ENCODE data around the gene IRF3.

DNA sequence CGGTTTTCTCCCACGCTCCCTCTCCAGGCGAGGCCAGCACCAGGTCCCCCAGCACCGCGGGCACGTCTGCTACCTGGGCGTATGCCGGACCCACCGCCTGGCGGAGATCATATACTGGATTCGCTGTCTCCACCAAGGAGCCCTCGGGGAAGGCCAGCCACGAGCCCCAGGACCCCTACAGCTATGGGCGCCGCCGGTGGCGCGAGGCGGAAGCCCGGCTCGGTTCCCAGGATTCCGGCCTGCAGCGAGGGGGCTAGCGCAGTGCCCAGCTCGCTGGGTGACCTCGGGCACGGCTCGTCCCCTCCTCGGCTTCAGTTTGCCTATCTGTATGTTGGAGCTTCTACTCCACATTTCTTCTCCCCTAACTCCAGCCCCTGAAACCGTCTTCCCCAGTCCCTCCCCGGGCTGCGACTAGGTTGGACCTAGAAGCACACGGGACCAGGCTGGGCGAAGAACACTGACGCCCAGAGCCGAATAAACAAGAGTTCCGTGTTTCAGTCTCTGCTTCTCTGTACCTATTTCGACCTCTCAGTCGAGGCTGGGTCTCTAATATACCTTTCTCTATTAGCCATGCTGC is 24.5 kb upstream of the IRF3 start:
- TF ChIP-seq CTCF (IDR thresholded peaks at IDR 0.05) (no peak), POLR2A (IDR thresholded peaks at IDR 0.05) (no peak)
